HEK293 (cell line): ENCODE data around the gene OLA1.

Source experiments
- CTCF ChIA-PET: fragments of 350-600 bp; formaldehyde crosslinking; extraction: SDS; loops from one replicate; lab custom pipeline; 2021; ENCODE audit warnings: antibody characterized with exemption; lab: Yijun Ruan, JAX
- POLR2A ChIA-PET: fragments of 300-600 bp; formaldehyde crosslinking; extraction: SDS; loops from one replicate; lab custom pipeline; 2020; ENCODE audit warnings: antibody characterized with exemption, inconsistent platforms; lab: Yijun Ruan, JAX
- H3K27ac ChIP-seq: fragments of 200-500 bp; sonication (Bioruptor generic); 2 replicates; pipeline ENCODE4 v1.5.1; 2014; ENCODE audit warnings: low read depth, low read length, control low read depth, inconsistent platforms; ENCODE audit errors: extremely low read depth
- H3K36me3 ChIP-seq, 2 experiments: fragments of 200-500 bp in 1 of 2; sonication (Bioruptor generic) in 1 of 2; 1 replicate in 1 of 2; 2 replicates in 1 of 2; pipeline ENCODE4 v1.5.1; 2014 to 2017; ENCODE audit warnings: inconsistent platforms in 2 of 2, low read length in 2 of 2; ENCODE audit not compliant: control insufficient read depth in 2 of 2, insufficient read depth in 1 of 2
- H3K4me1 ChIP-seq: fragments of 200-500 bp; sonication (Bioruptor generic); 2 replicates; pipeline ENCODE4 v1.5.1; 2014; ENCODE audit warnings: mild to moderate bottlenecking, low read length, inconsistent platforms; ENCODE audit not compliant: control insufficient read depth, insufficient read depth
- H3K4me3 ChIP-seq: 2 replicates; pipeline ENCODE4 v1.5.1; 2011; ENCODE audit warnings: low read depth, mild to moderate bottlenecking, control low read depth, low read length, moderate library complexity
- H3K9me3 ChIP-seq: fragments of 200-500 bp; sonication (Bioruptor generic); 2 replicates; pipeline ENCODE4 v1.5.1; 2014; ENCODE audit warnings: low read depth, low read length, inconsistent platforms; ENCODE audit not compliant: control insufficient read depth, insufficient read depth
- GLI4 ChIP-seq: fragments of 450-650 bp; formaldehyde crosslinking; IDR thresholded peaks from 2 replicates; pipeline ENCODE4 v1.5.1; 2016; ENCODE audit warnings: missing biosample characterization, missing genetic modification characterization
- GLIS1 ChIP-seq: fragments of 450-650 bp; formaldehyde crosslinking; IDR thresholded peaks from 2 replicates; pipeline ENCODE4 v1.5.1; 2016; ENCODE audit warnings: missing biosample characterization, missing genetic modification characterization
- IKZF3 ChIP-seq: fragments of 450-650 bp; IDR thresholded peaks from 2 replicates; pipeline ENCODE4 v1.5.0; 2018; ENCODE audit warnings: missing biosample characterization, mild to moderate bottlenecking, missing genetic modification characterization, moderate library complexity
- MYNN ChIP-seq: fragments of 450-650 bp; formaldehyde crosslinking; IDR thresholded peaks from 2 replicates; pipeline ENCODE4 v1.5.1; 2016; ENCODE audit warnings: missing biosample characterization, missing genetic modification characterization, borderline replicate concordance
- ZNF10 ChIP-seq: fragments of 450-650 bp; formaldehyde crosslinking; IDR thresholded peaks from 2 replicates; pipeline ENCODE4 v1.5.1; 2017; ENCODE audit warnings: missing biosample characterization, missing genetic modification characterization
- ZNF239 ChIP-seq: fragments of 450-650 bp; formaldehyde crosslinking; IDR thresholded peaks from 2 replicates; pipeline ENCODE4 v1.5.1; 2016; ENCODE audit warnings: missing biosample characterization, missing genetic modification characterization
- ZNF37A ChIP-seq: fragments of 450-650 bp; IDR thresholded peaks from 2 replicates; pipeline ENCODE4 v1.5.1; 2018; ENCODE audit warnings: missing biosample characterization, missing genetic modification characterization
- ZNF544 ChIP-seq: fragments of 450-650 bp; formaldehyde crosslinking; IDR thresholded peaks from 2 replicates; pipeline ENCODE4 v1.5.0; 2017; ENCODE audit warnings: missing biosample characterization, missing genetic modification characterization
- ZNF549 ChIP-seq: fragments of 450-650 bp; IDR thresholded peaks from 2 replicates; pipeline ENCODE4 v1.5.1; 2018; ENCODE audit warnings: missing biosample characterization, missing genetic modification characterization, mild to moderate bottlenecking, inconsistent platforms, moderate library complexity
- ZNF561 ChIP-seq: fragments of 450-650 bp; IDR thresholded peaks from 2 replicates; pipeline ENCODE4 v1.5.1; 2018; ENCODE audit warnings: missing biosample characterization, missing genetic modification characterization, borderline replicate concordance
- ZNF623 ChIP-seq: fragments of 450-650 bp; formaldehyde crosslinking; IDR thresholded peaks from 2 replicates; pipeline ENCODE4 v1.5.1; 2016; ENCODE audit warnings: missing biosample characterization, missing genetic modification characterization
- ZNF624 ChIP-seq: fragments of 450-650 bp; formaldehyde crosslinking; IDR thresholded peaks from 2 replicates; pipeline ENCODE4 v1.5.1; 2017; ENCODE audit warnings: missing biosample characterization, missing genetic modification characterization
- ZNF670 ChIP-seq: fragments of 450-650 bp; formaldehyde crosslinking; IDR thresholded peaks from 2 replicates; pipeline ENCODE4 v1.5.1; 2016; ENCODE audit warnings: missing biosample characterization, missing genetic modification characterization, low read depth
- ZNF776 ChIP-seq: fragments of 450-650 bp; formaldehyde crosslinking; IDR thresholded peaks from 2 replicates; pipeline ENCODE4 v1.5.0; 2017; ENCODE audit warnings: missing biosample characterization, missing genetic modification characterization, borderline replicate concordance
- ZNF785 ChIP-seq: fragments of 450-650 bp; formaldehyde crosslinking; IDR thresholded peaks from 2 replicates; pipeline ENCODE4 v1.5.1; 2016; ENCODE audit warnings: missing biosample characterization, missing genetic modification characterization
- TF ChIP-seq, protein P1 (sequence below): fragments of 450-650 bp; formaldehyde crosslinking; IDR thresholded peaks from 2 replicates; pipeline ENCODE4 v1.5.1; 2017; ENCODE audit warnings: missing biosample characterization, missing genetic modification characterization
- TF ChIP-seq, protein P2 (sequence below): fragments of 450-650 bp; formaldehyde crosslinking; conservative IDR thresholded peaks from 2 replicates; pipeline ENCODE4 v1.5.1; 2016; ENCODE audit warnings: low read depth, missing biosample characterization, missing genetic modification characterization
- TF ChIP-seq, protein P3 (sequence below): fragments of 450-650 bp; formaldehyde crosslinking; IDR thresholded peaks from 2 replicates; pipeline ENCODE4 v1.5.1; 2017; ENCODE audit warnings: missing biosample characterization, missing genetic modification characterization
- TF ChIP-seq, protein P4 (sequence below): fragments of 450-650 bp; formaldehyde crosslinking; IDR thresholded peaks from 2 replicates; pipeline ENCODE4 v1.5.0; 2017; ENCODE audit warnings: missing biosample characterization, missing genetic modification characterization, borderline replicate concordance
- TF ChIP-seq, protein P5 (sequence below): fragments of 450-650 bp; formaldehyde crosslinking; IDR thresholded peaks from 2 replicates; pipeline ENCODE4 v1.5.1; 2016; ENCODE audit warnings: missing biosample characterization, missing genetic modification characterization

Gene OLA1

DNA sequence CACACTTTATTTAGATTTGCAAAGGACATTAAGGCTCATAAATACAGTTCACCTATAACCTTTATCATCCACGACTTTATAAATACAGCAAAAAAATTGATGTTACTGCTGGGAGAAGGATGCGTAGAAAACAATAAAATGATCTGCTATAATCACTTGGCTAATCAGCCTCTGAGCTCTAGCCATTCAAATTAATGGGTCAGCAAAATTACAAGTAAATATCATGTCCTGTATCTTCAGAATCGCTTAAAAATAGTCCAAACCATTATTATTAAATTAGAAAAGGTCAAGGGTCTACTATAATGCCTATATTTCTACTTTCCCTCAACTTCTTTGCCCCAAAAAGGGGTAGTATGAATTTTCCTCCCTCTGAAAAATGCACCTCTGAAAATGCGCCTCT lies 40.3 kb downstream of the OLA1 start (continued):
- TF ChIP-seq, protein P1, sequence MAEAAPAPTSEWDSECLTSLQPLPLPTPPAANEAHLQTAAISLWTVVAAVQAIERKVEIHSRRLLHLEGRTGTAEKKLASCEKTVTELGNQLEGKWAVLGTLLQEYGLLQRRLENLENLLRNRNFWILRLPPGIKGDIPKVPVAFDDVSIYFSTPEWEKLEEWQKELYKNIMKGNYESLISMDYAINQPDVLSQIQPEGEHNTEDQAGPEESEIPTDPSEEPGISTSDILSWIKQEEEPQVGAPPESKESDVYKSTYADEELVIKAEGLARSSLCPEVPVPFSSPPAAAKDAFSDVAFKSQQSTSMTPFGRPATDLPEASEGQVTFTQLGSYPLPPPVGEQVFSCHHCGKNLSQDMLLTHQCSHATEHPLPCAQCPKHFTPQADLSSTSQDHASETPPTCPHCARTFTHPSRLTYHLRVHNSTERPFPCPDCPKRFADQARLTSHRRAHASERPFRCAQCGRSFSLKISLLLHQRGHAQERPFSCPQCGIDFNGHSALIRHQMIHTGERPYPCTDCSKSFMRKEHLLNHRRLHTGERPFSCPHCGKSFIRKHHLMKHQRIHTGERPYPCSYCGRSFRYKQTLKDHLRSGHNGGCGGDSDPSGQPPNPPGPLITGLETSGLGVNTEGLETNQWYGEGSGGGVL (tag by site-specific recombination), result no peak
- TF ChIP-seq, protein P2, sequence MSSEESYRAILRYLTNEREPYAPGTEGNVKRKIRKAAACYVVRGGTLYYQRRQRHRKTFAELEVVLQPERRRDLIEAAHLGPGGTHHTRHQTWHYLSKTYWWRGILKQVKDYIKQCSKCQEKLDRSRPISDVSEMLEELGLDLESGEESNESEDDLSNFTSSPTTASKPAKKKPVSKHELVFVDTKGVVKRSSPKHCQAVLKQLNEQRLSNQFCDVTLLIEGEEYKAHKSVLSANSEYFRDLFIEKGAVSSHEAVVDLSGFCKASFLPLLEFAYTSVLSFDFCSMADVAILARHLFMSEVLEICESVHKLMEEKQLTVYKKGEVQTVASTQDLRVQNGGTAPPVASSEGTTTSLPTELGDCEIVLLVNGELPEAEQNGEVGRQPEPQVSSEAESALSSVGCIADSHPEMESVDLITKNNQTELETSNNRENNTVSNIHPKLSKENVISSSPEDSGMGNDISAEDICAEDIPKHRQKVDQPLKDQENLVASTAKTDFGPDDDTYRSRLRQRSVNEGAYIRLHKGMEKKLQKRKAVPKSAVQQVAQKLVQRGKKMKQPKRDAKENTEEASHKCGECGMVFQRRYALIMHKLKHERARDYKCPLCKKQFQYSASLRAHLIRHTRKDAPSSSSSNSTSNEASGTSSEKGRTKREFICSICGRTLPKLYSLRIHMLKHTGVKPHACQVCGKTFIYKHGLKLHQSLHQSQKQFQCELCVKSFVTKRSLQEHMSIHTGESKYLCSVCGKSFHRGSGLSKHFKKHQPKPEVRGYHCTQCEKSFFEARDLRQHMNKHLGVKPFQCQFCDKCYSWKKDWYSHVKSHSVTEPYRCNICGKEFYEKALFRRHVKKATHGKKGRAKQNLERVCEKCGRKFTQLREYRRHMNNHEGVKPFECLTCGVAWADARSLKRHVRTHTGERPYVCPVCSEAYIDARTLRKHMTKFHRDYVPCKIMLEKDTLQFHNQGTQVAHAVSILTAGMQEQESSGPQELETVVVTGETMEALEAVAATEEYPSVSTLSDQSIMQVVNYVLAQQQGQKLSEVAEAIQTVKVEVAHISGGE (tag by site-specific recombination), result no peak
- TF ChIP-seq, protein P3, sequence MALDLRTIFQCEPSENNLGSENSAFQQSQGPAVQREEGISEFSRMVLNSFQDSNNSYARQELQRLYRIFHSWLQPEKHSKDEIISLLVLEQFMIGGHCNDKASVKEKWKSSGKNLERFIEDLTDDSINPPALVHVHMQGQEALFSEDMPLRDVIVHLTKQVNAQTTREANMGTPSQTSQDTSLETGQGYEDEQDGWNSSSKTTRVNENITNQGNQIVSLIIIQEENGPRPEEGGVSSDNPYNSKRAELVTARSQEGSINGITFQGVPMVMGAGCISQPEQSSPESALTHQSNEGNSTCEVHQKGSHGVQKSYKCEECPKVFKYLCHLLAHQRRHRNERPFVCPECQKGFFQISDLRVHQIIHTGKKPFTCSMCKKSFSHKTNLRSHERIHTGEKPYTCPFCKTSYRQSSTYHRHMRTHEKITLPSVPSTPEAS (tag by site-specific recombination), result no peak
- TF ChIP-seq ZNF624 (no peak), GLIS1 (tag by site-specific recombination) (no peak), MYNN (no peak), ZNF776 (tag by site-specific recombination) (no peak)
- TF ChIP-seq, protein P4, sequence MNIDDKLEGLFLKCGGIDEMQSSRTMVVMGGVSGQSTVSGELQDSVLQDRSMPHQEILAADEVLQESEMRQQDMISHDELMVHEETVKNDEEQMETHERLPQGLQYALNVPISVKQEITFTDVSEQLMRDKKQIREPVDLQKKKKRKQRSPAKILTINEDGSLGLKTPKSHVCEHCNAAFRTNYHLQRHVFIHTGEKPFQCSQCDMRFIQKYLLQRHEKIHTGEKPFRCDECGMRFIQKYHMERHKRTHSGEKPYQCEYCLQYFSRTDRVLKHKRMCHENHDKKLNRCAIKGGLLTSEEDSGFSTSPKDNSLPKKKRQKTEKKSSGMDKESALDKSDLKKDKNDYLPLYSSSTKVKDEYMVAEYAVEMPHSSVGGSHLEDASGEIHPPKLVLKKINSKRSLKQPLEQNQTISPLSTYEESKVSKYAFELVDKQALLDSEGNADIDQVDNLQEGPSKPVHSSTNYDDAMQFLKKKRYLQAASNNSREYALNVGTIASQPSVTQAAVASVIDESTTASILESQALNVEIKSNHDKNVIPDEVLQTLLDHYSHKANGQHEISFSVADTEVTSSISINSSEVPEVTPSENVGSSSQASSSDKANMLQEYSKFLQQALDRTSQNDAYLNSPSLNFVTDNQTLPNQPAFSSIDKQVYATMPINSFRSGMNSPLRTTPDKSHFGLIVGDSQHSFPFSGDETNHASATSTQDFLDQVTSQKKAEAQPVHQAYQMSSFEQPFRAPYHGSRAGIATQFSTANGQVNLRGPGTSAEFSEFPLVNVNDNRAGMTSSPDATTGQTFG (tag by site-specific recombination), result no peak

DNA sequence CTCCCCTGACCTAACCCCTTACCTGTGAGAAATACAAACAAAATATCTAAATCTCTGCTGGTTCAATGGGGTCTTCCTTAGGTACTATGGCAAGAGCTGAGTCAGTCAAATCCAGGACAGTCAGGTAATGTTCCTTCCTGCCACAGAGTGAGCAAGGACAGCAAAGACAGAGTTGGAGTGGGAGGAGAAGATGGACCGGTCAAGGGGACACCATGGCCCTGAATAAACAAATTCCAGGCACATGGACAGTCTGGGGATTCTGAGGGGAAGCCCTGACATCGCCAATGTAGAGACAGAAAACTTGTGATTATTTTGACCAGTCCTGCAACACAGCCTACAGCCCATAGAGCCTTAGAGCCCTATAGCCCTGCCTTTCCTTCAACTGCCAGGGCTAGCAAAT lies 42.8 kb downstream of the OLA1 start:
- CTCF ChIA-PET, result interaction anchor here (0.6 kb wide), 1 partner anchor 46 kb away, joined by 3 read pairs; no protein-coding TSS in a partner anchor
- no peaks in the 10 kb centered on the region for H3K9me3 ChIP-seq
- no peak for TF ChIP-seq GLI4
- no peak for TF ChIP-seq ZNF239
- no peak for TF ChIP-seq ZNF561
- TF ChIP-seq ZNF549 (tag by site-specific recombination), result no peak
- TF ChIP-seq ZNF623 (tag by site-specific recombination), result no peak
- no peak for TF ChIP-seq ZNF37A
- TF ChIP-seq ZNF670 (tag by site-specific recombination), result no peak
- no peak for TF ChIP-seq ZNF544 (tag by site-specific recombination)
- no peak for TF ChIP-seq IKZF3 (tag by site-specific recombination)
- TF ChIP-seq, protein P5, sequence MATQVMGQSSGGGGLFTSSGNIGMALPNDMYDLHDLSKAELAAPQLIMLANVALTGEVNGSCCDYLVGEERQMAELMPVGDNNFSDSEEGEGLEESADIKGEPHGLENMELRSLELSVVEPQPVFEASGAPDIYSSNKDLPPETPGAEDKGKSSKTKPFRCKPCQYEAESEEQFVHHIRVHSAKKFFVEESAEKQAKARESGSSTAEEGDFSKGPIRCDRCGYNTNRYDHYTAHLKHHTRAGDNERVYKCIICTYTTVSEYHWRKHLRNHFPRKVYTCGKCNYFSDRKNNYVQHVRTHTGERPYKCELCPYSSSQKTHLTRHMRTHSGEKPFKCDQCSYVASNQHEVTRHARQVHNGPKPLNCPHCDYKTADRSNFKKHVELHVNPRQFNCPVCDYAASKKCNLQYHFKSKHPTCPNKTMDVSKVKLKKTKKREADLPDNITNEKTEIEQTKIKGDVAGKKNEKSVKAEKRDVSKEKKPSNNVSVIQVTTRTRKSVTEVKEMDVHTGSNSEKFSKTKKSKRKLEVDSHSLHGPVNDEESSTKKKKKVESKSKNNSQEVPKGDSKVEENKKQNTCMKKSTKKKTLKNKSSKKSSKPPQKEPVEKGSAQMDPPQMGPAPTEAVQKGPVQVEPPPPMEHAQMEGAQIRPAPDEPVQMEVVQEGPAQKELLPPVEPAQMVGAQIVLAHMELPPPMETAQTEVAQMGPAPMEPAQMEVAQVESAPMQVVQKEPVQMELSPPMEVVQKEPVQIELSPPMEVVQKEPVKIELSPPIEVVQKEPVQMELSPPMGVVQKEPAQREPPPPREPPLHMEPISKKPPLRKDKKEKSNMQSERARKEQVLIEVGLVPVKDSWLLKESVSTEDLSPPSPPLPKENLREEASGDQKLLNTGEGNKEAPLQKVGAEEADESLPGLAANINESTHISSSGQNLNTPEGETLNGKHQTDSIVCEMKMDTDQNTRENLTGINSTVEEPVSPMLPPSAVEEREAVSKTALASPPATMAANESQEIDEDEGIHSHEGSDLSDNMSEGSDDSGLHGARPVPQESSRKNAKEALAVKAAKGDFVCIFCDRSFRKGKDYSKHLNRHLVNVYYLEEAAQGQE (tag by site-specific recombination), result no peak
- no peak for TF ChIP-seq ZNF785 (tag by site-specific recombination)
- TF ChIP-seq ZNF10 (tag by site-specific recombination), result no peak
- TF ChIP-seq, all 188 proteins: peak for 0
- POLR2A ChIA-PET, result no interaction called here
- Histone ChIP-seq H3K27ac (no peak overlapping the region), H3K36me3 (peaks cover 0 to 4% of the 10 kb centered on the region in 2 experiments; a peak in 1 of 3 replicates), H3K4me1 (peaks cover 9% of the 10 kb centered on the region), H3K4me3 (no peak overlapping the region)
